Keratinocyte (primary cell): Measurements from ENCODE around the gene KIF17. TPM values are rescaled to one million over a fixed set of nuclear protein-coding genes. Genes with fewer than 3 reads are reported as not detected.

ENCODE experiments used
- DNase-seq: peaks from one replicate; pipeline ENCODE4 v3.0.0-alpha.2; 2011; ENCODE audit warnings: low read depth, missing footprints, low spot score
- FAIRE-seq: peaks from 2 replicates; lab custom pipeline; 2011; peaks lifted over from hg19 to GRCh38; lab: Jason Lieb, UNC
- H2AFZ ChIP-seq: 2 replicates; pipeline ENCODE4 v1.6.0; 2012; ENCODE audit warnings: low read length, control low read depth, inconsistent platforms; ENCODE audit not compliant: control insufficient read depth
- H3K27ac ChIP-seq: 2 replicates; pipeline ENCODE4 v1.5.1; 2011; ENCODE audit warnings: low read length; ENCODE audit not compliant: control insufficient read depth, insufficient read depth
- H3K27me3 ChIP-seq: 3 replicates; pipeline ENCODE4 v1.6.0; 2011; ENCODE audit warnings: low read length; ENCODE audit not compliant: control insufficient read depth, insufficient read depth; ENCODE audit errors: extremely low read depth
- H3K36me3 ChIP-seq, 2 experiments: 2 replicates in 1 of 2; 3 replicates in 1 of 2; pipeline ENCODE4 v1.5.1; 2011; ENCODE audit warnings: low read length in 2 of 2, mild to moderate bottlenecking in 1 of 2; ENCODE audit not compliant: control insufficient read depth in 2 of 2, insufficient read depth in 2 of 2; ENCODE audit errors: extremely low read depth in 1 of 2
- H3K4me1 ChIP-seq: 3 replicates; pipeline ENCODE4 v1.5.1; 2011; ENCODE audit warnings: low read length; ENCODE audit not compliant: control insufficient read depth, insufficient read depth; ENCODE audit errors: extremely low read depth
- H3K4me2 ChIP-seq: 3 replicates; pipeline ENCODE4 v1.6.0; 2011; ENCODE audit warnings: low read depth, low read length; ENCODE audit not compliant: control insufficient read depth, insufficient read depth; ENCODE audit errors: extremely low read depth
- H3K4me3 ChIP-seq, 3 experiments: fragments of 200-600 bp in 1 of 3; sonication (generic) in 1 of 3; 2 replicates in 2 of 3; 3 replicates in 1 of 3; pipeline ENCODE4 v1.5.1; 2011 to 2016; ENCODE audit warnings: low read length in 3 of 3, mild to moderate bottlenecking in 3 of 3, control low read depth in 2 of 3, inconsistent platforms in 1 of 3, low read depth in 1 of 3, mixed read lengths in 1 of 3, mixed run types in 1 of 3, moderate library complexity in 1 of 3; ENCODE audit not compliant: control insufficient read depth in 2 of 3, insufficient read depth in 2 of 3; ENCODE audit errors: extremely low read depth in 1 of 3
- H3K79me2 ChIP-seq: 2 replicates; pipeline ENCODE4 v1.6.0; 2012; ENCODE audit warnings: low read length; ENCODE audit not compliant: control insufficient read depth, insufficient read depth
- H3K9ac ChIP-seq: 3 replicates; pipeline ENCODE4 v1.6.0; 2011; ENCODE audit warnings: low read length; ENCODE audit not compliant: control insufficient read depth, insufficient read depth; ENCODE audit errors: extremely low read depth
- H3K9me1 ChIP-seq: 3 replicates; pipeline ENCODE4 v1.6.0; 2011; ENCODE audit warnings: low read length; ENCODE audit not compliant: control insufficient read depth, insufficient read depth; ENCODE audit errors: extremely low read depth
- H3K9me3 ChIP-seq: 2 replicates; pipeline ENCODE4 v1.5.1; 2012; ENCODE audit warnings: low read depth, low read length; ENCODE audit not compliant: control insufficient read depth
- H4K20me1 ChIP-seq: 3 replicates; pipeline ENCODE4 v1.6.0; 2011; ENCODE audit warnings: low read length; ENCODE audit not compliant: control insufficient read depth, insufficient read depth; ENCODE audit errors: extremely low read depth
- EZH2 ChIP-seq: IDR thresholded peaks from one replicate; pipeline ENCODE4 v1.6.1; 2012; ENCODE audit warnings: inconsistent platforms, mild to moderate bottlenecking, low read length, moderate library complexity
- dilution Hi-C: fragments of 300-500 bp; cut with MboI; formaldehyde crosslinking; loops from one replicate; pipeline ENCODE4 v1.7.0; 2020; ENCODE audit warnings: low sequenced_read_pairs; ENCODE audit not compliant: extremely low pct_ligation_motif_present
- polyA plus RNA-seq, 5 experiments: library from polyadenylated mRNA; depleted of rRNA in 3 of 5; stranded (reverse) in 3 of 5; stranded (forward) in 1 of 5; unstranded in 1 of 5; fragments of >200 nt; gene quantifications; 1 replicate in 1 of 5; 2 replicates in 3 of 5; 3 replicates in 1 of 5; pipeline versions ENCODE4 v1.2.1 to v1.2.3, GENCODE V29; 2011 to 2012; ENCODE audit warnings: missing spikeins in 2 of 5, low read depth in 1 of 5, low replicate concordance in 1 of 5
- TF ChIP-seq, protein P1 (sequence below), 3 experiments: IDR thresholded peaks in 1 of 3; conservative IDR thresholded peaks in 1 of 3; optimal IDR thresholded peaks in 1 of 3; 2 replicates in 2 of 3; 3 replicates in 1 of 3; pipeline versions ENCODE3 to v1.5.1; 2011; ENCODE audit warnings: low read length in 3 of 3, mild to moderate bottlenecking in 3 of 3, moderate library complexity in 2 of 3, control low read depth in 1 of 3, inconsistent platforms in 1 of 3; ENCODE audit not compliant: insufficient read depth in 2 of 3; ENCODE audit errors: extremely low read depth in 1 of 3

Gene KIF17
- polyA plus RNA-seq, 1 donor (not counting 4 experiments of a cell fraction or from before 2014, with no cell fraction given): 0.90 TPM

DNA sequence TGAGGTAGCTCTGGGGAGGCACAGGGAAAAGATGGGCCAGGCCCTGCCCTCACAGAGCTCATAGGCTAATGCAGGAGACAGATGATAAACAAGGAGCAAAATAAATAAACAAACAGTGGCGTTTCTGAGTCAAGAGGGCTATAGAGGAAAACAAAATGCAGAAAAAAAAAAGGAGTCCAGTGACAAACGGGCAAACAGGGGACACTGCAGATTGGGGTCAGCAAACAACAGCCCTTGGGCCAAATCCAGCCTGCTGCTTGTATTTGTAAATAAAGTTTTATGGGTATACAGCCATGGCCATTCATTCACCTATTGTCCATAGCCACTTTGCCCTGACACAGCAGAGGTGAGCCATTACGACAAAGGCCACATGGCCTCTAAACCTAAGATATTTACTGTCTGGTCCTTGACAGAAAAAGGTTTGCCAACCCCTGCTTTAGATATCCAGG, 103.7 kb downstream of the KIF17 start:
- H3K9me3 ChIP-seq: no peaks in the 10 kb centered on the region
- peak overlapping the region; percentile 98 for H3K27ac ChIP-seq
- no peak overlapping the region for H2AFZ ChIP-seq
- FAIRE-seq (no peak), DNase-seq (no peak)
- no peaks in the 10 kb centered on the region for H3K79me2 ChIP-seq
- H4K20me1 ChIP-seq: no peaks in the 10 kb centered on the region
- no peak overlapping the region for H3K4me3 ChIP-seq
- no peak for TF ChIP-seq EZH2
- TF ChIP-seq, protein P1, sequence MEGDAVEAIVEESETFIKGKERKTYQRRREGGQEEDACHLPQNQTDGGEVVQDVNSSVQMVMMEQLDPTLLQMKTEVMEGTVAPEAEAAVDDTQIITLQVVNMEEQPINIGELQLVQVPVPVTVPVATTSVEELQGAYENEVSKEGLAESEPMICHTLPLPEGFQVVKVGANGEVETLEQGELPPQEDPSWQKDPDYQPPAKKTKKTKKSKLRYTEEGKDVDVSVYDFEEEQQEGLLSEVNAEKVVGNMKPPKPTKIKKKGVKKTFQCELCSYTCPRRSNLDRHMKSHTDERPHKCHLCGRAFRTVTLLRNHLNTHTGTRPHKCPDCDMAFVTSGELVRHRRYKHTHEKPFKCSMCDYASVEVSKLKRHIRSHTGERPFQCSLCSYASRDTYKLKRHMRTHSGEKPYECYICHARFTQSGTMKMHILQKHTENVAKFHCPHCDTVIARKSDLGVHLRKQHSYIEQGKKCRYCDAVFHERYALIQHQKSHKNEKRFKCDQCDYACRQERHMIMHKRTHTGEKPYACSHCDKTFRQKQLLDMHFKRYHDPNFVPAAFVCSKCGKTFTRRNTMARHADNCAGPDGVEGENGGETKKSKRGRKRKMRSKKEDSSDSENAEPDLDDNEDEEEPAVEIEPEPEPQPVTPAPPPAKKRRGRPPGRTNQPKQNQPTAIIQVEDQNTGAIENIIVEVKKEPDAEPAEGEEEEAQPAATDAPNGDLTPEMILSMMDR (optimal IDR thresholded peaks at IDR 0.05 in 1 of 3, IDR thresholded peaks at IDR 0.05 in 1 of 3, conservative IDR thresholded peaks at IDR 0.05 in 1 of 3; ENCODE audit: extremely low read depth in 1 of 3, insufficient read depth in 2 of 3, low read length in 3 of 3): no peak
- H3K9ac ChIP-seq: no peak overlapping the region
- peaks cover 0 to 9% of the 10 kb centered on the region in 2 experiments for H3K36me3 ChIP-seq
- peaks cover 19% of the 10 kb centered on the region for H3K4me1 ChIP-seq
- dilution Hi-C loops: no loop called here
- no peaks in the 10 kb centered on the region for H3K9me1 ChIP-seq
- H3K27me3 ChIP-seq: no peaks in the 10 kb centered on the region
- H3K4me2 ChIP-seq: no peak overlapping the region

Other genes with a start within 250 kb of the KIF17 start
- gene CAMK2N1, start 231.8 kb downstream of the KIF17 start, polyA plus RNA-seq: 17.3 to 49.8 TPM (median 46.0 TPM) in 3 replicates
- gene MUL1, start 209.9 kb downstream of the KIF17 start, polyA plus RNA-seq: 28.2 to 41.8 TPM (median 40.4 TPM) in 3 replicates
- gene FAM43B, start 165.4 kb downstream of the KIF17 start, polyA plus RNA-seq: 0.02 to 0.03 TPM in 2 of 3 replicates, not detected in the other
- 44.9 to 136 TPM (median 64.6 TPM) in 3 replicates for gene CDA, start 128.9 kb downstream of the KIF17 start, polyA plus RNA-seq
- 44.6 to 58.1 TPM (median 55.9 TPM) in 3 replicates for gene PINK1, start 84.5 kb downstream of the KIF17 start, polyA plus RNA-seq
- 263 to 281 TPM (median 275 TPM) in 3 replicates for gene DDOST, start 56.6 kb downstream of the KIF17 start, polyA plus RNA-seq
- 60.8 to 83.8 TPM (median 69.0 TPM) in 3 replicates for gene SH2D5, start 14.7 kb upstream of the KIF17 start, polyA plus RNA-seq
- gene HP1BP3, start 69.3 kb upstream of the KIF17 start, polyA plus RNA-seq: 92.8 to 156 TPM (median 148 TPM) in 3 replicates